ENCODE data around the gene RAP1GAP2.

DNA sequence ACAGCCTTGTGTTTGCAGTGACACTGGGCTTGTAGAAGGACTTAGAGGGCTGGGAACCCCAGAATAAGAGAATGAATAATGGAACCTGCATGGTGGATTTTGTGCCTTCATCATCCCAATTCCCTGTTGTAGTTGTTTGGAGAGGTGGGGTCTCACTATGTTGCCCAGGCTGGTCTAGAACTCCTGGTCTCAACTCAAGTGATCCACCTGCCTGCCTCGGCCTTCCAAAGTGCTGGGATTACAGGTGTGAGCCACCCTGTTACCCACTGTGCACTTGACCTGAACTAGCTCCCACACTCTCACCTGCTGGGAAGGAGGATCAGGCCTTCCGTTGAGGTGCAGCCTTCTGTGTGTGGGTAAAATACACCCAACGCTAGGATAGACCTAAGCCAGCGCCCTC, 55.4 kb downstream of the RAP1GAP2 start:
- TF ChIP-seq, protein P1, sequence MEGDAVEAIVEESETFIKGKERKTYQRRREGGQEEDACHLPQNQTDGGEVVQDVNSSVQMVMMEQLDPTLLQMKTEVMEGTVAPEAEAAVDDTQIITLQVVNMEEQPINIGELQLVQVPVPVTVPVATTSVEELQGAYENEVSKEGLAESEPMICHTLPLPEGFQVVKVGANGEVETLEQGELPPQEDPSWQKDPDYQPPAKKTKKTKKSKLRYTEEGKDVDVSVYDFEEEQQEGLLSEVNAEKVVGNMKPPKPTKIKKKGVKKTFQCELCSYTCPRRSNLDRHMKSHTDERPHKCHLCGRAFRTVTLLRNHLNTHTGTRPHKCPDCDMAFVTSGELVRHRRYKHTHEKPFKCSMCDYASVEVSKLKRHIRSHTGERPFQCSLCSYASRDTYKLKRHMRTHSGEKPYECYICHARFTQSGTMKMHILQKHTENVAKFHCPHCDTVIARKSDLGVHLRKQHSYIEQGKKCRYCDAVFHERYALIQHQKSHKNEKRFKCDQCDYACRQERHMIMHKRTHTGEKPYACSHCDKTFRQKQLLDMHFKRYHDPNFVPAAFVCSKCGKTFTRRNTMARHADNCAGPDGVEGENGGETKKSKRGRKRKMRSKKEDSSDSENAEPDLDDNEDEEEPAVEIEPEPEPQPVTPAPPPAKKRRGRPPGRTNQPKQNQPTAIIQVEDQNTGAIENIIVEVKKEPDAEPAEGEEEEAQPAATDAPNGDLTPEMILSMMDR (conservative IDR thresholded peaks at IDR 0.05 in 1 of 2, IDR thresholded peaks at IDR 0.05 in 1 of 2; ENCODE audit: extremely low read depth in 1 of 2, insufficient read depth in 1 of 2, low read depth in 1 of 2, low read length in 2 of 2), result no peak
- no peak for TF ChIP-seq EZH2 (IDR thresholded peaks at IDR 0.05; ENCODE audit: borderline replicate concordance, low read length)

Data from mammary epithelial cell (primary cell).